Trophoblast cell (in vitro differentiated cells and primary cell): Measurements from ENCODE around the gene TFPT.
A peak's percentile ranks its signal among the peaks of the same experiment; 100 is the strongest.

Source experiments
- DNase-seq, 2 donors: peaks; one replicate each; pipeline ENCODE4 v3.0.0-alpha.2; 2016
- H2AFZ ChIP-seq: 2 replicates; pipeline ENCODE4 v1.6.1; 2013; ENCODE audit warnings: low read length, moderate library complexity, mild to moderate bottlenecking; ENCODE audit not compliant: insufficient read depth, poor library complexity
- H2AK5ac ChIP-seq: 2 replicates; pipeline ENCODE4 v1.6.1; 2013; ENCODE audit warnings: mild to moderate bottlenecking, low read length
- H2BK120ac ChIP-seq: 2 replicates; pipeline ENCODE4 v1.6.1; 2013; ENCODE audit warnings: low read length, mild to moderate bottlenecking, moderate library complexity; ENCODE audit not compliant: insufficient read depth, poor library complexity
- H2BK12ac ChIP-seq: 2 replicates; pipeline ENCODE4 v1.6.1; 2013; ENCODE audit warnings: mild to moderate bottlenecking, low read length, moderate library complexity
- H2BK5ac ChIP-seq: 2 replicates; pipeline ENCODE4 v1.6.1; 2013; ENCODE audit warnings: low read length, low read depth, moderate library complexity, mild to moderate bottlenecking; ENCODE audit not compliant: poor library complexity
- H3K14ac ChIP-seq: 2 replicates; pipeline ENCODE4 v1.6.1; 2013; ENCODE audit warnings: mild to moderate bottlenecking, low read length
- H3K18ac ChIP-seq: 2 replicates; pipeline ENCODE4 v1.6.1; 2013; ENCODE audit warnings: mild to moderate bottlenecking, low read length
- H3K23ac ChIP-seq: 2 replicates; pipeline ENCODE4 v1.6.1; 2013; ENCODE audit warnings: low read length
- H3K27ac ChIP-seq: 2 replicates; pipeline ENCODE4 v1.5.1; 2013; ENCODE audit warnings: low read depth, mild to moderate bottlenecking, inconsistent platforms, low read length, moderate library complexity
- H3K27me3 ChIP-seq: 2 replicates; pipeline ENCODE4 v1.6.1; 2013; ENCODE audit warnings: inconsistent platforms, mild to moderate bottlenecking, low read length, moderate library complexity; ENCODE audit not compliant: insufficient read depth
- H3K36me3 ChIP-seq, 2 experiments: 1 replicate in 1 of 2; 2 replicates in 1 of 2; pipeline ENCODE4 v1.6.1; 2013; ENCODE audit warnings: low read length in 2 of 2, mild to moderate bottlenecking in 2 of 2, moderate library complexity in 1 of 2; ENCODE audit not compliant: insufficient read depth in 2 of 2, control insufficient read depth in 1 of 2
- H3K4ac ChIP-seq: 2 replicates; pipeline ENCODE4 v1.6.1; 2013; ENCODE audit warnings: low read depth, mild to moderate bottlenecking, low read length, moderate library complexity
- H3K4me1 ChIP-seq, 2 experiments: 1 replicate in 1 of 2; 2 replicates in 1 of 2; pipeline ENCODE4 v1.6.1; 2013; ENCODE audit warnings: low read length in 2 of 2, mild to moderate bottlenecking in 2 of 2, moderate library complexity in 1 of 2; ENCODE audit not compliant: insufficient read depth in 2 of 2, control insufficient read depth in 1 of 2
- H3K4me2 ChIP-seq: 2 replicates; pipeline ENCODE4 v1.6.1; 2013; ENCODE audit warnings: inconsistent platforms, mild to moderate bottlenecking, low read length, moderate library complexity
- H3K4me3 ChIP-seq: 2 replicates; pipeline ENCODE4 v1.5.1; 2013; ENCODE audit warnings: mild to moderate bottlenecking, low read depth, low read length, inconsistent platforms
- H3K79me1 ChIP-seq: one replicate; pipeline ENCODE4 v1.6.1; 2013; ENCODE audit warnings: low read length
- H3K79me2 ChIP-seq: 2 replicates; pipeline ENCODE4 v1.6.1; 2013; ENCODE audit warnings: low read length, mild to moderate bottlenecking; ENCODE audit not compliant: control insufficient read depth, insufficient read depth, poor library complexity
- H3K9ac ChIP-seq: 2 replicates; pipeline ENCODE4 v1.6.1; 2013; ENCODE audit warnings: mild to moderate bottlenecking, low read length
- H3K9me3 ChIP-seq: 2 replicates; pipeline ENCODE4 v1.6.1; 2013; ENCODE audit warnings: low read depth, mild to moderate bottlenecking, control low read depth, inconsistent platforms, low read length; ENCODE audit not compliant: insufficient read depth
- H4K12ac ChIP-seq: 2 replicates; pipeline ENCODE4 v1.6.1; 2013; ENCODE audit warnings: low read depth, mild to moderate bottlenecking, low read length, moderate library complexity
- H4K8ac ChIP-seq: 2 replicates; pipeline ENCODE4 v1.6.1; 2013; ENCODE audit warnings: low read depth, mild to moderate bottlenecking, low read length, moderate library complexity
- H4K91ac ChIP-seq: one replicate; pipeline ENCODE4 v1.6.1; 2013; ENCODE audit warnings: low read depth, mild to moderate bottlenecking, low read length, moderate library complexity
- WGBS: extraction: QIAGEN DNeasy Blood & Tissue Kit; methylation state at CpG from one replicate; pipeline ENCODE4 v1.1.7; 2013; ENCODE audit warnings: missing lambda C conversion rate; ENCODE audit not compliant: insufficient read length, insufficient coverage; ENCODE audit errors: extremely low coverage; 5-methylcytosine and 5-hydroxymethylcytosine counted together

The TFPT gene

GRCh38 chr19:54137699-54138488, 22.4 kb upstream of the TFPT start, which contains the start of gene CNOT3:
Gene CNOT3 (plus strand): TSS chr19:54137762. CDS start chr19:54142979, 5,217 bp downstream.
- peak within 1 kb of the TSS; percentile 95 for H2AK5ac ChIP-seq
- peak within 1 kb of the TSS; percentile 95 for H3K4me3 ChIP-seq
- no peak for DNase-seq
- H3K14ac ChIP-seq, result peak within 1 kb of the TSS; percentile 96
- peak within 1 kb of the TSS; percentile 94 for H3K9ac ChIP-seq
- H2BK120ac ChIP-seq, result peak within 1 kb of the TSS; percentile 85
- peaks cover 3% of the 10 kb centered on the region for H3K9me3 ChIP-seq
- H3K4me2 ChIP-seq, result peak within 1 kb of the TSS; percentile 83
- H4K8ac ChIP-seq, result peak within 1 kb of the TSS; percentile 90
- H4K12ac ChIP-seq, result peak within 1 kb of the TSS; percentile 92
- peak within 1 kb of the TSS; percentile 85 for H2BK5ac ChIP-seq
- no peak within 1 kb of the TSS for H2BK12ac ChIP-seq
- peak within 1 kb of the TSS; percentile 60 for H3K27ac ChIP-seq
- H4K91ac ChIP-seq, result peak within 1 kb of the TSS; percentile 99
- H3K4ac ChIP-seq, result peak within 1 kb of the TSS; percentile 100
- WGBS, result no CpG with 5 or more reads among the region's 103 CpGs
- peaks cover 8% of the 10 kb centered on the region for H3K79me1 ChIP-seq
- peak within 1 kb of the TSS; percentile 81 for H2AFZ ChIP-seq
- peak within 1 kb of the TSS; percentile 9 for H3K23ac ChIP-seq
- H3K36me3 ChIP-seq, result peaks cover 32 to 40% of the 10 kb centered on the region in 2 experiments
- H3K4me1 ChIP-seq, result peaks cover 11 to 15% of the 10 kb centered on the region in 2 experiments
- peaks cover 31% of the 10 kb centered on the region for H3K79me2 ChIP-seq
- peak within 1 kb of the TSS; percentile 95 for H3K18ac ChIP-seq
- H3K27me3 ChIP-seq, result no peaks in the 10 kb centered on the region

- Histone ChIP-seq H2AK5ac (no peak overlapping the region), H4K8ac (no peak overlapping the region), H3K4me1 (peaks cover 11 to 15% of the 10 kb centered on the region in 2 experiments), H3K18ac (peak overlapping the region; percentile 12), H3K9me3 (peaks cover 3% of the 10 kb centered on the region), H3K4ac (no peak overlapping the region), H3K23ac (peak overlapping the region; percentile 9), H3K4me3 (peak overlapping the region; percentile 57), H2BK12ac (no peak overlapping the region), H3K79me1 (peaks cover 8% of the 10 kb centered on the region), H2AFZ (peak overlapping the region; percentile 42), H3K79me2 (peaks cover 31% of the 10 kb centered on the region), H3K4me2 (peak overlapping the region; percentile 83), H2BK5ac (no peak overlapping the region), H3K27ac (peak overlapping the region; percentile 45), H2BK120ac (no peak overlapping the region), H3K9ac (peak overlapping the region; percentile 44), H4K12ac (no peak overlapping the region), H3K27me3 (no peaks in the 10 kb centered on the region), H4K91ac (no peak overlapping the region), H3K36me3 (peaks cover 24 to 34% of the 10 kb centered on the region in 2 experiments), H3K14ac (no peak overlapping the region)
- peak; percentile 100 for DNase-seq
- no CpG with 5 or more reads among the region's 46 CpGs for WGBS
Measured at GRCh38 chr19:54136864-54137698, 21.6 kb upstream of the TFPT start.

- peaks cover 3% of the 10 kb centered on the region for H3K9me3 ChIP-seq
- H4K12ac ChIP-seq, result peak overlapping the region; percentile 2
- no peak overlapping the region for H2BK12ac ChIP-seq
- H3K36me3 ChIP-seq, result peaks cover 27 to 40% of the 10 kb centered on the region in 2 experiments
- no CpG with 5 or more reads among the region's 30 CpGs for WGBS
- H2BK120ac ChIP-seq, result no peak overlapping the region
- no peak overlapping the region for H2BK5ac ChIP-seq
- H3K18ac ChIP-seq, result peak overlapping the region; percentile 12
- H2AFZ ChIP-seq, result peak overlapping the region; percentile 42
- H3K9ac ChIP-seq, result peak overlapping the region; percentile 44
- H4K8ac ChIP-seq, result no peak overlapping the region
- peak overlapping the region; percentile 34 for H3K14ac ChIP-seq
- peak; percentile 38 to 63 for DNase-seq
- peaks cover 11 to 15% of the 10 kb centered on the region in 2 experiments for H3K4me1 ChIP-seq
- peak overlapping the region; percentile 57 for H3K4me3 ChIP-seq
- no peaks in the 10 kb centered on the region for H3K27me3 ChIP-seq
- H2AK5ac ChIP-seq, result no peak overlapping the region
- H3K79me1 ChIP-seq, result peaks cover 8% of the 10 kb centered on the region
- peak overlapping the region; percentile 9 for H3K23ac ChIP-seq
- H3K4ac ChIP-seq, result no peak overlapping the region
- H3K79me2 ChIP-seq, result peaks cover 31% of the 10 kb centered on the region
- H3K27ac ChIP-seq, result peak overlapping the region; percentile 45
- no peak overlapping the region for H4K91ac ChIP-seq
- peak overlapping the region; percentile 83 for H3K4me2 ChIP-seq
Measured at GRCh38 chr19:54136086-54136863, 20.8 kb upstream of the TFPT start.
